ENCODE data around the gene SYNE3. TPM values are rescaled to one million over a fixed set of nuclear protein-coding genes. Genes with fewer than 3 reads are reported as not detected.

Gene SYNE3
- total and polyA plus RNA-seq, 2 of the 8 experiments (the other 6 are each of a cell fraction or from before 2014, with no cell fraction given) = under 0.01 TPM; not detected in 1

- no peak overlapping the region for H3K27ac ChIP-seq (ENCODE audit: low read depth, low read length)
- no peaks in the 10 kb centered on the region for H3K27me3 ChIP-seq (replicated peaks in 1 of 4; ENCODE audit: control insufficient read depth in 3 of 4, extremely low read depth in 1 of 4, insufficient read depth in 3 of 4, low read length in 3 of 4)
- H4K20me1 ChIP-seq (replicated peaks in 1 of 2; ENCODE audit: control insufficient read depth in 1 of 2, insufficient read depth in 2 of 2, low read length in 2 of 2) = no peaks in the 10 kb centered on the region
- no peak for TF ChIP-seq CREB1 (IDR thresholded peaks at IDR 0.05)
- no peak for TF ChIP-seq SUZ12 (IDR thresholded peaks at IDR 0.05; ENCODE audit: low read length)
- TF ChIP-seq CEBPB (IDR thresholded peaks at IDR 0.05; ENCODE audit: low read depth, low read length) = no peak
- TF ChIP-seq EGR1 (IDR thresholded peaks at IDR 0.05; ENCODE audit: borderline replicate concordance, low read depth, low read length) = no peak
- no peak for TF ChIP-seq SP2 (IDR thresholded peaks at IDR 0.05; ENCODE audit: low read length)
- no peak for TF ChIP-seq EP300 (IDR thresholded peaks at IDR 0.05; ENCODE audit: borderline replicate concordance in 1 of 2, low read depth in 2 of 2, low read length in 2 of 2)
- TF ChIP-seq CHD2 (IDR thresholded peaks at IDR 0.05; ENCODE audit: low read length) = no peak
- TF ChIP-seq SIRT6 (IDR thresholded peaks at IDR 0.05; ENCODE audit: low read length) = no peak
- H3K4me1 ChIP-seq (replicated peaks in 1 of 4; ENCODE audit: control insufficient read depth in 3 of 4, insufficient read depth in 4 of 4, low read length in 3 of 4) = peaks cover 0 to 8% (median 2%) of the 10 kb centered on the region in 4 experiments; a peak in 5 of 7 replicates
- H2BK5ac ChIP-seq (ENCODE audit: low read depth, low read length) = no peak overlapping the region
- H3K4me2 ChIP-seq (ENCODE audit: insufficient read depth in 1 of 2, low read depth in 2 of 2, low read length in 2 of 2) = no peak overlapping the region
- no peak overlapping the region for H2BK15ac ChIP-seq (ENCODE audit: low read length)
- no peak overlapping the region for H3K14ac ChIP-seq (ENCODE audit: insufficient read length)
- no peaks in the 10 kb centered on the region for H3K79me1 ChIP-seq (ENCODE audit: low read depth, low read length)
- no peak overlapping the region for H2BK120ac ChIP-seq (replicated peaks; ENCODE audit: low read depth, low read length)
- H4K91ac ChIP-seq (replicated peaks; ENCODE audit: insufficient read length, low read length) = no peak overlapping the region
- H3K56ac ChIP-seq (replicated peaks; ENCODE audit: insufficient read length, low read depth, low read length) = no peak overlapping the region
- no peak overlapping the region for H3K23ac ChIP-seq (ENCODE audit: insufficient read length)
- no peaks in the 10 kb centered on the region for H3K23me2 ChIP-seq (ENCODE audit: low read depth, low read length)
- no peak overlapping the region for H2AFZ ChIP-seq (ENCODE audit: low read length)
- no peak overlapping the region for H2BK12ac ChIP-seq (ENCODE audit: low read depth, low read length)
- no peak overlapping the region for H3K9ac ChIP-seq (replicated peaks in 1 of 4; ENCODE audit: extremely low read depth in 1 of 4, low read depth in 3 of 4, low read length in 3 of 4)
- H2AK5ac ChIP-seq (ENCODE audit: low read depth, low read length) = no peak overlapping the region
- no peak overlapping the region for H4K5ac ChIP-seq (ENCODE audit: insufficient read length, low read depth, low read length)
- FAIRE-seq = no peak
- no peaks in the 10 kb centered on the region for H3K36me3 ChIP-seq (ENCODE audit: control insufficient read depth in 2 of 4, insufficient read depth in 4 of 4, low read length in 3 of 4)
- H4K8ac ChIP-seq (ENCODE audit: extremely low read depth, insufficient read depth, low read length) = no peak overlapping the region
- no peak overlapping the region for H3K4ac ChIP-seq (replicated peaks; ENCODE audit: insufficient read length, low read depth, low read length)
- POLR2A ChIA-PET (ENCODE audit: partially characterized antibody) = no interaction called here
- H3K4me3 ChIP-seq (ENCODE audit: extremely low read depth in 1 of 4, insufficient read depth in 2 of 4, low read depth in 3 of 4, low read length in 4 of 4) = no peak overlapping the region
- no peak overlapping the region for H3K18ac ChIP-seq (ENCODE audit: extremely low read depth, low read length)
- CTCF ChIA-PET (ENCODE audit: partially characterized antibody) = interaction anchor here (0.6 to 2.5 kb wide), 11 partner anchors 10 to 1457 kb away, joined by 3 to 14 read pairs (median 3); no protein-coding TSS in a partner anchor
- no peaks in the 10 kb centered on the region for H3K9me3 ChIP-seq (ENCODE audit: insufficient read depth in 2 of 2, low read depth in 1 of 2, low read length in 1 of 2)
- H3K79me2 ChIP-seq (ENCODE audit: control insufficient read depth in 1 of 2, insufficient read depth in 2 of 2, low read length in 2 of 2) = no peaks in the 10 kb centered on the region
- no peak for DNase-seq (ENCODE audit: low read depth in 1 of 2, low spot score in 2 of 2)
- H2BK20ac ChIP-seq (ENCODE audit: low read length) = no peak overlapping the region
- 85% methylated on average over 6 of the region's 6 CpGs; no CpG with 5 or more reads in 1 of the 2 experiments for WGBS, 2 experiments (ENCODE audit: extremely low coverage in 1 of 2, insufficient coverage in 1 of 2, insufficient read length in 1 of 2, insufficient replicate concordance in 2 of 2, low coverage in 1 of 2, low lambda C conversion rate in 2 of 2, missing lambda C conversion rate in 1 of 2)
Observed at GRCh38 chr14:95478309-95478708, 38.1 kb downstream of the SYNE3 start.

Data from H1 (cell line).